H9 (cell line): ENCODE data around the gene PRLH. TPM values are rescaled to one million over a fixed set of nuclear protein-coding genes. Genes with fewer than 3 reads are reported as not detected.
A peak's percentile ranks its signal among the peaks of the same experiment; 100 is the strongest.
"Not testable (repeated sequence)": the region's sequence is repeated elsewhere in the genome, so short reads cannot be mapped to it uniquely, and the experiment has no call there.

Experiments used
- DNase-seq: peaks from one replicate; pipeline ENCODE4 v3.0.0-alpha.2; 2017
- H2AFZ ChIP-seq: one replicate; pipeline ENCODE4 v1.6.1; 2013; ENCODE audit warnings: mild to moderate bottlenecking, low read length, control low read depth, moderate library complexity
- H2AK5ac ChIP-seq: 2 replicates; pipeline ENCODE4 v1.6.1; 2013; ENCODE audit warnings: low read length, control low read depth, mixed read lengths; ENCODE audit not compliant: insufficient read length
- H2BK120ac ChIP-seq: one replicate; pipeline ENCODE4 v1.6.1; 2013; ENCODE audit warnings: low read depth, mild to moderate bottlenecking, low read length, control low read depth, inconsistent platforms; ENCODE audit not compliant: poor library complexity, severe bottlenecking
- H2BK12ac ChIP-seq: 2 replicates; pipeline ENCODE4 v1.6.1; 2013; ENCODE audit warnings: low read length, control low read depth, mixed read lengths, low read depth; ENCODE audit not compliant: insufficient read length
- H2BK15ac ChIP-seq: 2 replicates; pipeline ENCODE4 v1.6.1; 2013; ENCODE audit warnings: low read depth, low read length, control low read depth
- H2BK20ac ChIP-seq: one replicate; pipeline ENCODE4 v1.6.1; 2013; ENCODE audit warnings: low read depth, mild to moderate bottlenecking, low read length, control low read depth, inconsistent platforms; ENCODE audit not compliant: poor library complexity, severe bottlenecking
- H2BK5ac ChIP-seq: 2 replicates; pipeline ENCODE4 v1.6.1; 2013; ENCODE audit warnings: low read length, control low read depth, mixed read lengths; ENCODE audit not compliant: insufficient read length
- H3K14ac ChIP-seq: 2 replicates; pipeline ENCODE4 v1.6.1; 2013; ENCODE audit warnings: low read length, control low read depth; ENCODE audit not compliant: insufficient read depth
- H3K18ac ChIP-seq: 2 replicates; pipeline ENCODE4 v1.6.1; 2013; ENCODE audit warnings: low read depth, mild to moderate bottlenecking, mixed read lengths, low read length, control low read depth; ENCODE audit not compliant: insufficient read length
- H3K23ac ChIP-seq: 2 replicates; pipeline ENCODE4 v1.6.1; 2013; ENCODE audit warnings: low read length, control low read depth, mixed read lengths, low read depth; ENCODE audit not compliant: insufficient read length
- H3K23me2 ChIP-seq: 2 replicates; pipeline ENCODE4 v1.6.1; 2013; ENCODE audit warnings: low read depth, mild to moderate bottlenecking, mixed read lengths, low read length, control low read depth; ENCODE audit not compliant: insufficient read length, poor library complexity, severe bottlenecking
- H3K27ac ChIP-seq: 2 replicates; pipeline ENCODE4 v1.5.1; 2013; ENCODE audit warnings: low read length, control low read depth, mixed read lengths, low read depth; ENCODE audit not compliant: insufficient read length
- H3K27me3 ChIP-seq: 2 replicates; pipeline ENCODE4 v1.6.1; 2013; ENCODE audit warnings: low read length, control low read depth, inconsistent platforms; ENCODE audit not compliant: insufficient read depth
- H3K4ac ChIP-seq: 2 replicates; pipeline ENCODE4 v1.6.1; 2013; ENCODE audit warnings: low read depth, mild to moderate bottlenecking, control low read depth, inconsistent platforms, low read length, moderate library complexity
- H3K4me1 ChIP-seq: 2 replicates; pipeline ENCODE4 v1.6.1; 2013; ENCODE audit warnings: low read length, control low read depth, inconsistent platforms; ENCODE audit not compliant: insufficient read depth
- H3K4me2 ChIP-seq: 2 replicates; pipeline ENCODE4 v1.6.1; 2013; ENCODE audit warnings: low read length, control low read depth, mixed read lengths; ENCODE audit not compliant: insufficient read length, insufficient read depth
- H3K56ac ChIP-seq: 2 replicates; pipeline ENCODE4 v1.6.1; 2013; ENCODE audit warnings: low read depth, mild to moderate bottlenecking, mixed read lengths, low read length, control low read depth; ENCODE audit not compliant: insufficient read length
- H3K79me1 ChIP-seq: 2 replicates; pipeline ENCODE4 v1.6.1; 2013; ENCODE audit warnings: low read depth, mild to moderate bottlenecking, moderate library complexity, low read length, control low read depth, inconsistent platforms; ENCODE audit not compliant: insufficient read depth, poor library complexity, severe bottlenecking
- H3K79me2 ChIP-seq: 2 replicates; pipeline ENCODE4 v1.6.1; 2013; ENCODE audit warnings: low read length, control low read depth, inconsistent platforms; ENCODE audit not compliant: insufficient read depth
- H3K9ac ChIP-seq: 2 replicates; pipeline ENCODE4 v1.6.1; 2013; ENCODE audit warnings: low read length, control low read depth, mixed read lengths; ENCODE audit not compliant: insufficient read length; ENCODE audit errors: extremely low read depth
- H3K9me3 ChIP-seq: one replicate; pipeline ENCODE4 v1.6.1; 2013; ENCODE audit warnings: low read depth, low read length, inconsistent platforms; ENCODE audit not compliant: control insufficient read depth
- H3T11ph ChIP-seq: one replicate; pipeline ENCODE4 v1.6.1; 2013; ENCODE audit warnings: mild to moderate bottlenecking, low read length, control low read depth, inconsistent platforms
- H4K20me1 ChIP-seq: one replicate; pipeline ENCODE4 v1.6.1; 2013; ENCODE audit not compliant: control insufficient read depth, insufficient read length, insufficient read depth
- H4K5ac ChIP-seq: 2 replicates; pipeline ENCODE4 v1.6.1; 2013; ENCODE audit warnings: low read depth, mild to moderate bottlenecking, mixed read lengths, low read length, control low read depth; ENCODE audit not compliant: insufficient read length
- H4K8ac ChIP-seq: replicated peaks from 2 replicates; pipeline ENCODE4 v1.6.1; 2013; ENCODE audit warnings: low read length, control low read depth, mixed read lengths, low read depth; ENCODE audit not compliant: insufficient read length
- H4K91ac ChIP-seq: 2 replicates; pipeline ENCODE4 v1.6.1; 2013; ENCODE audit warnings: low read depth, mild to moderate bottlenecking, moderate library complexity, mixed read lengths, low read length, control low read depth; ENCODE audit not compliant: insufficient read length
- H3K27ac Mint-ChIP-seq, 3 experiments: 2 replicates in 2 of 3; 3 replicates in 1 of 3; pipeline ENCODE4 v1.8.0; 2020 to 2021; ENCODE audit warnings: mixed read lengths in 3 of 3, mild to moderate bottlenecking in 1 of 3, moderate library complexity in 1 of 3
- H3K27me3 Mint-ChIP-seq: 2 replicates; pipeline ENCODE4 v1.8.0; 2021; ENCODE audit warnings: low read depth, mild to moderate bottlenecking, moderate library complexity, mixed read lengths
- H3K36me3 Mint-ChIP-seq, 3 experiments: 2 replicates in 2 of 3; 3 replicates in 1 of 3; pipeline ENCODE4 v1.8.0; 2020 to 2021; ENCODE audit warnings: low read depth in 3 of 3, mixed read lengths in 3 of 3; ENCODE audit not compliant: insufficient read depth in 1 of 3
- H3K4me1 Mint-ChIP-seq, 2 experiments: 2 replicates each; pipeline ENCODE4 v1.8.0; 2020; ENCODE audit warnings: mixed read lengths in 2 of 2
- H3K4me3 Mint-ChIP-seq, 2 experiments: 2 replicates in 1 of 2; 3 replicates in 1 of 2; pipeline ENCODE4 v1.8.0; 2020 to 2021; ENCODE audit warnings: mild to moderate bottlenecking in 2 of 2, mixed read lengths in 2 of 2, moderate library complexity in 1 of 2
- H3K9me3 Mint-ChIP-seq, 2 experiments: 2 replicates in 1 of 2; 3 replicates in 1 of 2; pipeline ENCODE4 v1.8.0; 2020; ENCODE audit warnings: mild to moderate bottlenecking in 2 of 2, mixed read lengths in 2 of 2, moderate library complexity in 1 of 2
- WGBS: extraction: QIAGEN DNeasy Blood & Tissue Kit; methylation state at CpG from one replicate; pipeline ENCODE4 v1.1.7; 2013; ENCODE audit warnings: missing lambda C conversion rate, low lambda C conversion rate, mixed read lengths; ENCODE audit not compliant: insufficient read length; ENCODE audit errors: extremely low coverage; 5-methylcytosine and 5-hydroxymethylcytosine counted together
- total RNA-seq: library from RNA; stranded (reverse); gene quantifications from 2 replicates; pipeline ENCODE4 v1.2.1, GENCODE V29; 2021
- TF ChIP-seq, protein P1 (sequence below): fragments of 200-600 bp; sonication (generic); conservative IDR thresholded peaks from 3 replicates; pipeline ENCODE4 v1.8.0; 2021; ENCODE audit warnings: antibody characterized with exemption, mild to moderate bottlenecking

PRLH gene
- total RNA-seq, 1 experiment from 2014 or later: not detected

DNA sequence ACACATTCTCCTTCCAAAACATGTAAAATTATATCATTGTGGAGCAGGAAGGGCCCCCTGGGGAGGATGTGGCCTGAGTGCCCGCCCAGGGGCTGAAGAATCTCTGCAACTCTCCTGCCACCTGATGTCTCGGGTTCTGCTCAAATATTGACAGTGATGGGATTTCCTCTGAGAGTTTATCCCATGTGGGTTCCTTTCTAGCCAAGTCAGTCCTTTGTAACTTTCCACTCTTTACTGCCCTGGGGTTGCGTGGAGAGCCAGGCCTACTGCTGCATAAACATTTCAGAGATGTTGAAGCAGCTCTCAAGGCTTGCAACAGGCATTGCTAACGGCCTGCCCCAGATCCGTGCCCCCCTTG is 28.1 kb downstream of the PRLH start:
- H3K27me3 Mint-ChIP-seq: peaks cover 3% of the 10 kb centered on the region; the same call in 1 of the 2 replicates
- DNase-seq: no peak
- H3K27ac Mint-ChIP-seq: peak overlapping the region; percentile 93 to 98 (median 95); a peak in 6 of 7 replicates

DNA sequence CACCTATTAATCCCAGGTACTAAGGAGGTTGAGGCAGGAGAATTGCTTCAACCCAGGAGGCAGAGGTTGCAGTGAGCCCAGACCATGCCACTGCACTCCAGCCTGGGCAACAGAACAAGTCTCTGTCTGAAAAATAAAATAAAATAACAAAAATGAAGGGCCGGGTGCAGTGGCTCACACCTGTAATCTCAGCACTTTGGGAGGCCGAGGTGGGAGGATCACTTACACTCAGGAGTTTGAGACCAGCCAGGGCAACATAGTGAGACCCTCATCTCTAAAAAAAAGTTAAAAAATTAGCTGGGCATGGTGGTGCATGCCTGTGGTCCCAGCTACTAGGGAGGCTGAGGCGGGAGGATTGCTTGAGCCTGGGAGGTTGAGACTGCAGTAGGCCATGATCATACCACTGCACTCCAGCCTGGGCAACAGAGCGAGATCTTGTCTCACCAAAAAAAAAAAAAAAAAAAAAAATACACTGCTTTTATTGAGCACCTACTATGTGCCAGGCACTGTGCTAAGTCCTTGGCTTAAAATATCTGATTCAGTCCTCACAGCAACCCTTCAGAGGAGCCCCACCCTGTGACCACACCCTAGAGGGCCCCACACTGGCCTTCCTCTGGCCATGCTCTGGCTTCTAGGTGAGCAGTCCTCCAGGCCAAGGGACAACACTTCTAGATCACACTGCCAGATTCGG is 29.6 kb downstream of the PRLH start:
- not testable (repeated sequence) for H3K9me3 ChIP-seq, H3K27ac Mint-ChIP-seq, H3K79me1 ChIP-seq, H2AK5ac ChIP-seq, H3K14ac ChIP-seq, H3K79me2 ChIP-seq, H3K4me3 Mint-ChIP-seq, H3K4ac ChIP-seq, H3K23ac ChIP-seq, H4K5ac ChIP-seq, H3K9me3 Mint-ChIP-seq, H3K56ac ChIP-seq, H2BK120ac ChIP-seq, H4K8ac ChIP-seq, H3K18ac ChIP-seq, H2BK15ac ChIP-seq, H2AFZ ChIP-seq, H2BK12ac ChIP-seq, H4K20me1 ChIP-seq, H2BK5ac ChIP-seq, H4K91ac ChIP-seq, H3K36me3 Mint-ChIP-seq, H3K27me3 ChIP-seq, H3K9ac ChIP-seq, H2BK20ac ChIP-seq, DNase-seq, H3K27ac ChIP-seq, H3T11ph ChIP-seq, H3K27me3 Mint-ChIP-seq, H3K4me2 ChIP-seq, H3K23me2 ChIP-seq
- peaks cover 66 to 78% of the 10 kb centered on the region in 2 experiments for H3K4me1 Mint-ChIP-seq
- WGBS: no CpG with 5 or more reads among the region's 5 CpGs
- H3K4me1 ChIP-seq: peaks cover 14% of the 10 kb centered on the region; the same call in 1 of the 2 replicates

More for the DNA sequence above, 28.1 kb downstream of the PRLH start:
- H3K79me1 ChIP-seq: no peaks in the 10 kb centered on the region
- peak overlapping the region; percentile 40 to 48; a peak in 2 of 5 replicates for H3K4me3 Mint-ChIP-seq
- no peak overlapping the region for H2AK5ac ChIP-seq
- H3K23ac ChIP-seq: no peak overlapping the region
- H4K20me1 ChIP-seq: no peaks in the 10 kb centered on the region
- H3K27ac ChIP-seq: peak overlapping the region; percentile 1
- H3K27me3 ChIP-seq: no peaks in the 10 kb centered on the region
- no peak overlapping the region for H3K9ac ChIP-seq
- H3K36me3 Mint-ChIP-seq: no peaks in the 10 kb centered on the region; a peak in 2 of 7 replicates
- H3T11ph ChIP-seq: no peak overlapping the region
- TF ChIP-seq, protein P1, sequence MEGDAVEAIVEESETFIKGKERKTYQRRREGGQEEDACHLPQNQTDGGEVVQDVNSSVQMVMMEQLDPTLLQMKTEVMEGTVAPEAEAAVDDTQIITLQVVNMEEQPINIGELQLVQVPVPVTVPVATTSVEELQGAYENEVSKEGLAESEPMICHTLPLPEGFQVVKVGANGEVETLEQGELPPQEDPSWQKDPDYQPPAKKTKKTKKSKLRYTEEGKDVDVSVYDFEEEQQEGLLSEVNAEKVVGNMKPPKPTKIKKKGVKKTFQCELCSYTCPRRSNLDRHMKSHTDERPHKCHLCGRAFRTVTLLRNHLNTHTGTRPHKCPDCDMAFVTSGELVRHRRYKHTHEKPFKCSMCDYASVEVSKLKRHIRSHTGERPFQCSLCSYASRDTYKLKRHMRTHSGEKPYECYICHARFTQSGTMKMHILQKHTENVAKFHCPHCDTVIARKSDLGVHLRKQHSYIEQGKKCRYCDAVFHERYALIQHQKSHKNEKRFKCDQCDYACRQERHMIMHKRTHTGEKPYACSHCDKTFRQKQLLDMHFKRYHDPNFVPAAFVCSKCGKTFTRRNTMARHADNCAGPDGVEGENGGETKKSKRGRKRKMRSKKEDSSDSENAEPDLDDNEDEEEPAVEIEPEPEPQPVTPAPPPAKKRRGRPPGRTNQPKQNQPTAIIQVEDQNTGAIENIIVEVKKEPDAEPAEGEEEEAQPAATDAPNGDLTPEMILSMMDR: no peak
- H2BK5ac ChIP-seq: no peak overlapping the region
- H3K4ac ChIP-seq: no peak overlapping the region
- no peak overlapping the region for H3K14ac ChIP-seq
- no peak overlapping the region for H2AFZ ChIP-seq
- H3K9me3 ChIP-seq: no peaks in the 10 kb centered on the region
- H2BK120ac ChIP-seq: no peak overlapping the region
- no peak overlapping the region for H4K91ac ChIP-seq
- peaks cover 14% of the 10 kb centered on the region; the same call in 1 of the 2 replicates for H3K4me1 ChIP-seq
- H4K5ac ChIP-seq: no peak overlapping the region
- peak overlapping the region; percentile 11 for H3K4me2 ChIP-seq
- no peak overlapping the region for H2BK12ac ChIP-seq
- WGBS: no CpG with 5 or more reads among the region's 5 CpGs
- no peak overlapping the region for H3K18ac ChIP-seq
- no peak overlapping the region for H4K8ac ChIP-seq
- H3K56ac ChIP-seq: no peak overlapping the region
- peaks cover 68 to 79% of the 10 kb centered on the region in 2 experiments for H3K4me1 Mint-ChIP-seq
- no peak overlapping the region for H2BK15ac ChIP-seq
- H3K9me3 Mint-ChIP-seq: no peaks in the 10 kb centered on the region
- no peak overlapping the region for H2BK20ac ChIP-seq
- peaks cover 9% of the 10 kb centered on the region; the same call in 1 of the 2 replicates for H3K79me2 ChIP-seq
- no peaks in the 10 kb centered on the region for H3K23me2 ChIP-seq
